GM12878 (cell line): ENCODE results near the gene CDC6. TPM values are rescaled to one million over a fixed set of nuclear protein-coding genes. Genes with fewer than 3 reads are reported as not detected.

Source experiments
- ATAC-seq: fragments of 200-7000 bp; cut with Tn5 transposase; 3 replicates; pipeline ENCODE4 v1.9.1; 2020; ENCODE audit warnings: mild to moderate bottlenecking, moderate library complexity
- BruUV-seq: library from RNA; stranded (reverse); fragments of 400-500 nt; replicated peaks from 2 replicates; lab custom pipeline; 2021; lab: Mats Ljungman, UMichigan
- CTCF ChIA-PET: fragments of 300-600 bp; sonication (Branson Sonifier 250); formaldehyde crosslinking; extraction: SDS; loops from one replicate; lab custom pipeline; 2021; ENCODE audit warnings: inconsistent platforms; lab: Yijun Ruan, JAX
- POLR2A ChIA-PET: fragments of 350-600 bp; formaldehyde crosslinking; extraction: SDS; loops from one replicate; lab custom pipeline; 2021; ENCODE audit warnings: inconsistent platforms; lab: Charles Lee
- RAD21 ChIA-PET: fragments of 300-600 bp; sonication (Branson Sonifier 250); formaldehyde crosslinking; loops from one replicate; lab custom pipeline; 2023; ENCODE audit warnings: antibody characterized with exemption; ENCODE audit not compliant: unreplicated experiment; lab: Charles Lee
- SMC1A ChIA-PET: fragments of 300-600 bp; sonication (Branson Sonifier 250); formaldehyde crosslinking; loops from one replicate; lab custom pipeline; 2023; ENCODE audit not compliant: unreplicated experiment, uncharacterized antibody; lab: Charles Lee
- DNase-seq: peaks from one replicate; pipeline ENCODE4 v3.0.0-alpha.2; 2011; ENCODE audit warnings: low read depth, low spot score
- FAIRE-seq: peaks from 3 replicates; lab custom pipeline; 2011; peaks lifted over from hg19 to GRCh38; lab: Jason Lieb, UNC
- H2AFZ ChIP-seq: 2 replicates; pipeline ENCODE4 v1.6.0; 2011; ENCODE audit warnings: low read depth, low read length, control low read depth; ENCODE audit not compliant: control insufficient read depth
- H3K27ac ChIP-seq: 2 replicates; pipeline ENCODE4 v1.5.1; 2011; ENCODE audit warnings: control low read depth; ENCODE audit not compliant: control insufficient read depth, insufficient read depth
- H3K27me3 ChIP-seq, 2 experiments: replicated peaks in 1 of 2; 2 replicates each; pipeline versions ENCODE4 v1.6.0 to v1.6.1; 2011; ENCODE audit warnings: low read length in 1 of 2; ENCODE audit not compliant: control insufficient read depth in 2 of 2, insufficient read depth in 2 of 2
- H3K36me3 ChIP-seq, 2 experiments: 2 replicates each; pipeline ENCODE4 v1.5.1; 2011; ENCODE audit warnings: low read length in 1 of 2; ENCODE audit not compliant: control insufficient read depth in 2 of 2, insufficient read depth in 2 of 2
- H3K4me1 ChIP-seq: 2 replicates; pipeline ENCODE4 v1.6.1; 2011; ENCODE audit warnings: mild to moderate bottlenecking, low read length, moderate library complexity, mixed read lengths; ENCODE audit not compliant: control insufficient read depth, insufficient read depth
- H3K4me2 ChIP-seq: 2 replicates; pipeline ENCODE4 v1.6.0; 2011; ENCODE audit warnings: control low read depth; ENCODE audit not compliant: control insufficient read depth, insufficient read depth
- H3K4me3 ChIP-seq: fragments of 200-600 bp; sonication (generic); 2 replicates; pipeline ENCODE4 v1.5.1; 2016
- H3K79me2 ChIP-seq: 2 replicates; pipeline ENCODE4 v1.6.0; 2011; ENCODE audit warnings: low read length; ENCODE audit not compliant: control insufficient read depth, insufficient read depth
- H3K9ac ChIP-seq: 2 replicates; pipeline ENCODE4 v1.8.0; 2011; ENCODE audit warnings: low read length, control low read depth, mixed read lengths; ENCODE audit not compliant: control insufficient read depth, insufficient read depth
- H3K9me3 ChIP-seq: replicated peaks from 3 replicates; pipeline ENCODE4 v1.5.1; 2011; ENCODE audit warnings: mild to moderate bottlenecking, low read length; ENCODE audit not compliant: control insufficient read depth, insufficient read depth
- H4K20me1 ChIP-seq: 2 replicates; pipeline ENCODE4 v1.6.0; 2011; ENCODE audit not compliant: control insufficient read depth, insufficient read depth
- CREB1 ChIP-seq: IDR thresholded peaks from 2 replicates; pipeline ENCODE4 v1.6.1; 2012; ENCODE audit warnings: low read depth, mild to moderate bottlenecking, inconsistent platforms
- EP300 ChIP-seq, 2 experiments: fragments of 150-350 bp in 1 of 2; IDR thresholded peaks; 2 replicates each; pipeline ENCODE4 v1.6.1; 2011 to 2012; ENCODE audit warnings: low read depth in 2 of 2, low read length in 2 of 2, borderline replicate concordance in 1 of 2, improper control_type of control experiment in 1 of 2, inconsistent platforms in 1 of 2; ENCODE audit not compliant: control insufficient read depth in 1 of 2
- RFX5 ChIP-seq: IDR thresholded peaks from 2 replicates; pipeline ENCODE4 v1.6.1; 2011; ENCODE audit warnings: low read depth, low read length, improper control_type of control experiment
- RUNX3 ChIP-seq: IDR thresholded peaks from 2 replicates; pipeline ENCODE4 v1.6.1; 2012; ENCODE audit warnings: low read length, inconsistent platforms
- SPI1 ChIP-seq: IDR thresholded peaks from 2 replicates; pipeline ENCODE4 v1.6.1; 2011; ENCODE audit warnings: low read depth, mild to moderate bottlenecking, low read length, moderate library complexity, borderline replicate concordance; ENCODE audit not compliant: insufficient read depth
- SREBF1 ChIP-seq: IDR thresholded peaks from 2 replicates; pipeline ENCODE4 v1.6.1; 2012; ENCODE audit warnings: mild to moderate bottlenecking, low read length
- ZNF384 ChIP-seq: IDR thresholded peaks from 2 replicates; pipeline ENCODE4 v1.6.1; 2012; ENCODE audit warnings: low read depth, mild to moderate bottlenecking, low read length, improper control_type of control experiment, borderline replicate concordance
- WGBS: methylation state at CpG from one replicate; pipeline ENCODE4 v1.1.6; 2016; ENCODE audit warnings: low lambda C conversion rate; ENCODE audit not compliant: insufficient replicate concordance, insufficient coverage; ENCODE audit errors: missing lambda C conversion rate; 5-methylcytosine and 5-hydroxymethylcytosine counted together
- in situ Hi-C: fragments of 300-500 bp; cut with MboI; formaldehyde crosslinking; loops from 9 replicates; pipeline ENCODE4 v1.14.3; 2018; ENCODE audit warnings: mixed read lengths
- intact Hi-C: fragments of 100-400 bp; cut with micrococcal nuclease; formaldehyde crosslinking; loops from one replicate; pipeline ENCODE4 v1.14.2; 2022; ENCODE audit not compliant: unreplicated experiment
- polyA plus RNA-seq, 11 experiments: library from polyadenylated mRNA; depleted of rRNA in 4 of 11; unstranded in 6 of 11; stranded (reverse) in 5 of 11; fragments of >200 nt; fragmentation: Nextera tagmentation in 4 of 11; fragmentation: Illumina TruSeq in 1 of 11; extraction: Ambion mirVana in 4 of 11; extraction: Trizol in 1 of 11; gene quantifications; 1 replicate in 1 of 11; 2 replicates in 10 of 11; pipeline versions ENCODE4 v1.2.1 to v1.2.3, GENCODE V29; 2011 to 2016; ENCODE audit warnings: inconsistent platforms in 2 of 11, missing spikeins in 2 of 11, low read depth in 1 of 11
- total RNA-seq, 4 experiments: library from RNA; depleted of rRNA in 3 of 4; stranded (reverse); fragments of >200 nt in 3 of 4; fragmentation: Illumina TruSeq in 1 of 4; extraction: Trizol in 1 of 4; gene quantifications; 2 replicates each; pipeline versions ENCODE4 v1.2.1 to v1.2.3, GENCODE V29; 2013 to 2021
- TF ChIP-seq, protein P1 (sequence below): fragments of 150-350 bp; IDR thresholded peaks from 2 replicates; pipeline ENCODE4 v1.6.1; 2016; ENCODE audit warnings: low read depth, low read length
- TF ChIP-seq, protein P2 (sequence below): fragments of 450-650 bp; IDR thresholded peaks from 2 replicates; pipeline ENCODE4 v1.6.1; 2017; ENCODE audit warnings: antibody characterized with exemption, mild to moderate bottlenecking, moderate library complexity

The CDC6 gene
- total and polyA plus RNA-seq, 10 of the 15 experiments (the other 5 are each of a cell fraction or from before 2014, with no cell fraction given): 13.3 to 60.9 (median 47.6) TPM

DNA sequence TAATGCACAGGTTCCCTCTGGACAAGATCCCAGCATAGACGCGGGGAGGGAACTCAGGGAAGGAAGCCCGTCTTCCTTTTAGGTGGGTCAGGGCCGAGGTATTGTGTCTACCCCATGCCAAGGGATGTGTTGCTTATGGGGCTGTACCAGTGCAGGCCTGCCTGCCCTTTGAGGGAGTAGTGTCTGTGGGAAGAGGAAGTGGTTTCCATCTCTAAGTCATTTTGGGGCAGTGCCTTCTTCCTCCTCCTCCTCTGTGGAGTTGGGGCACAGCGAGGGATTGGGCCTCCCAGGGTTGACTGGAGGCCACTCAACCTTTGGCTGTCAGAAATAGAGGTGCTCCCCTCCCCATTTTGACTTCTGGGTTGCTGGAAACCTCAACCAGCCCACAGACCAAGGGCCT is 50.4 kb downstream of the CDC6 start:
- intact Hi-C loops (no loop called here), in situ Hi-C loops (no loop called here)
- ChIA-PET CTCF (interaction anchor here (1.0 to 1.9 kb wide), 3 partner anchors 12 to 35 kb away, joined by 4 to 7 read pairs (median 4); no protein-coding TSS in a partner anchor), SMC1A (no interaction called here), RAD21 (no interaction called here), POLR2A (no interaction called here)
- no peak for FAIRE-seq
- Histone ChIP-seq H4K20me1 (no peaks in the 10 kb centered on the region; the same call in 1 of the 2 replicates), H3K27me3 (no peaks in the 10 kb centered on the region), H3K36me3 (peaks cover 20 to 22% of the 10 kb centered on the region in 2 experiments), H2AFZ (no peak overlapping the region), H3K9me3 (no peaks in the 10 kb centered on the region), H3K27ac (no peak overlapping the region), H3K4me3 (no peak overlapping the region), H3K79me2 (peaks cover 50% of the 10 kb centered on the region), H3K4me1 (peaks cover 28% of the 10 kb centered on the region), H3K4me2 (no peak overlapping the region), H3K9ac (no peak overlapping the region)
- DNase-seq: no peak
- TF ChIP-seq ZNF384 (no peak), RUNX3 (peak; percentile 25; the same call in 1 of the 2 replicates), SPI1 (peak; percentile 68)
- 79% methylated on average over 5 of the region's 5 CpGs for WGBS
- BruUV-seq: no TSS peak
- ATAC-seq: no peak

DNA sequence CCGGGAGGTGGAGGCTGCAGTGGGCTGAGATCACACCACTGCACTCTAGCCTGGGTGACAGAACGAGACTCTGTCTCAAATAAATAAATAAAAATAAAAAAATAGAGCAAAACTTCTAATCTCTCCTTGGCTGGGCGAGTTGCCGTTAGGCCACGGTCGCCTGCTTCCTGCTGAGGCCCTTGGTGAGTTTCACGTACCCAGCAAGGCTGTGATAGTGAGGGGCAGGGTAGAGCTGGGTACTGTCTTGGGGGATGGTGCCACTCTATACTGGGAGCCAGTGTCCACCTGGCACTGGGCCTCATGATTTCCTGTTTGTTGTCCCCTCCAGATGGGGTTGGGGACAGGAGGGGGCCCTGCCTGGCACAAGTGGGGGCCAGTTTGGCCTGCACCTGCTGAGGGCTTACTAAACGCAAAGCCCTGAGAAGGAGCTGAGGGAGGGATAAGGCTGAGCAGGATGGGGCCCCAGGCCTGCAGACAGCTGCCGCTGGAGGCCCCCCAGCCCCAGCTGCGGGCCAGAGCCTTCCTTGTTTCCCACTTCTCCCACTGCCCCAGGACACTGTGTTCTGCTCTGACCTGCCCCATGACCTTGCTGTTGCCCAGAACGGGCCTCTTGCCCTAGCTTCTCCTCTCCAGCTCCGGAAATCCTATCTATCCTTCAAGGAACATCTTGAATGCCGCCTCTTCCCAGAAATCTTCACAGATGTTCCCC is 51.4 kb downstream of the CDC6 start:
- Histone ChIP-seq H3K27ac (no peak overlapping the region), H4K20me1 (no peaks in the 10 kb centered on the region; the same call in 1 of the 2 replicates), H3K79me2 (peaks cover 55% of the 10 kb centered on the region), H2AFZ (no peak overlapping the region), H3K9ac (no peak overlapping the region), H3K4me1 (peaks cover 38% of the 10 kb centered on the region), H3K4me2 (no peak overlapping the region), H3K36me3 (peaks cover 17 to 20% of the 10 kb centered on the region in 2 experiments), H3K9me3 (no peaks in the 10 kb centered on the region), H3K4me3 (no peak overlapping the region), H3K27me3 (no peaks in the 10 kb centered on the region)
- ChIA-PET RAD21 (interaction anchor here (0.6 to 1.1 kb wide), 2 partner anchors 36 to 135 kb away, joined by 4 to 5 read pairs; no protein-coding TSS in a partner anchor), SMC1A (interaction anchor here (0.6 to 1.1 kb wide), 4 partner anchors 11 to 68 kb away, joined by 3 read pairs; no protein-coding TSS in a partner anchor), POLR2A (interaction anchor here (1.0 to 1.2 kb wide), 2 partner anchors 10 to 21 kb away, joined by 3 to 4 read pairs; no protein-coding TSS in a partner anchor), CTCF (interaction anchor here (0.6 to 1.9 kb wide), 7 partner anchors 13 to 76 kb away, joined by 3 to 7 read pairs (median 4); no protein-coding TSS in a partner anchor)
- BruUV-seq: no TSS peak
- in situ Hi-C loops: no loop called here
- ATAC-seq (no peak), FAIRE-seq (no peak), DNase-seq (no peak)
- WGBS: 82% methylated on average over 13 of the region's 13 CpGs
- intact Hi-C loops: no loop called here
- TF ChIP-seq EP300 (IDR thresholded peaks at IDR 0.05; ENCODE audit: borderline replicate concordance in 1 of 2, control insufficient read depth in 1 of 2, low read depth in 2 of 2, low read length in 2 of 2): no peak
- TF ChIP-seq RFX5: no peak
- TF ChIP-seq, protein P1, sequence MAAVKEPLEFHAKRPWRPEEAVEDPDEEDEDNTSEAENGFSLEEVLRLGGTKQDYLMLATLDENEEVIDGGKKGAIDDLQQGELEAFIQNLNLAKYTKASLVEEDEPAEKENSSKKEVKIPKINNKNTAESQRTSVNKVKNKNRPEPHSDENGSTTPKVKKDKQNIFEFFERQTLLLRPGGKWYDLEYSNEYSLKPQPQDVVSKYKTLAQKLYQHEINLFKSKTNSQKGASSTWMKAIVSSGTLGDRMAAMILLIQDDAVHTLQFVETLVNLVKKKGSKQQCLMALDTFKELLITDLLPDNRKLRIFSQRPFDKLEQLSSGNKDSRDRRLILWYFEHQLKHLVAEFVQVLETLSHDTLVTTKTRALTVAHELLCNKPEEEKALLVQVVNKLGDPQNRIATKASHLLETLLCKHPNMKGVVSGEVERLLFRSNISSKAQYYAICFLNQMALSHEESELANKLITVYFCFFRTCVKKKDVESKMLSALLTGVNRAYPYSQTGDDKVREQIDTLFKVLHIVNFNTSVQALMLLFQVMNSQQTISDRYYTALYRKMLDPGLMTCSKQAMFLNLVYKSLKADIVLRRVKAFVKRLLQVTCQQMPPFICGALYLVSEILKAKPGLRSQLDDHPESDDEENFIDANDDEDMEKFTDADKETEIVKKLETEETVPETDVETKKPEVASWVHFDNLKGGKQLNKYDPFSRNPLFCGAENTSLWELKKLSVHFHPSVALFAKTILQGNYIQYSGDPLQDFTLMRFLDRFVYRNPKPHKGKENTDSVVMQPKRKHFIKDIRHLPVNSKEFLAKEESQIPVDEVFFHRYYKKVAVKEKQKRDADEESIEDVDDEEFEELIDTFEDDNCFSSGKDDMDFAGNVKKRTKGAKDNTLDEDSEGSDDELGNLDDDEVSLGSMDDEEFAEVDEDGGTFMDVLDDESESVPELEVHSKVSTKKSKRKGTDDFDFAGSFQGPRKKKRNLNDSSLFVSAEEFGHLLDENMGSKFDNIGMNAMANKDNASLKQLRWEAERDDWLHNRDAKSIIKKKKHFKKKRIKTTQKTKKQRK: no peak
- TF ChIP-seq, protein P2, sequence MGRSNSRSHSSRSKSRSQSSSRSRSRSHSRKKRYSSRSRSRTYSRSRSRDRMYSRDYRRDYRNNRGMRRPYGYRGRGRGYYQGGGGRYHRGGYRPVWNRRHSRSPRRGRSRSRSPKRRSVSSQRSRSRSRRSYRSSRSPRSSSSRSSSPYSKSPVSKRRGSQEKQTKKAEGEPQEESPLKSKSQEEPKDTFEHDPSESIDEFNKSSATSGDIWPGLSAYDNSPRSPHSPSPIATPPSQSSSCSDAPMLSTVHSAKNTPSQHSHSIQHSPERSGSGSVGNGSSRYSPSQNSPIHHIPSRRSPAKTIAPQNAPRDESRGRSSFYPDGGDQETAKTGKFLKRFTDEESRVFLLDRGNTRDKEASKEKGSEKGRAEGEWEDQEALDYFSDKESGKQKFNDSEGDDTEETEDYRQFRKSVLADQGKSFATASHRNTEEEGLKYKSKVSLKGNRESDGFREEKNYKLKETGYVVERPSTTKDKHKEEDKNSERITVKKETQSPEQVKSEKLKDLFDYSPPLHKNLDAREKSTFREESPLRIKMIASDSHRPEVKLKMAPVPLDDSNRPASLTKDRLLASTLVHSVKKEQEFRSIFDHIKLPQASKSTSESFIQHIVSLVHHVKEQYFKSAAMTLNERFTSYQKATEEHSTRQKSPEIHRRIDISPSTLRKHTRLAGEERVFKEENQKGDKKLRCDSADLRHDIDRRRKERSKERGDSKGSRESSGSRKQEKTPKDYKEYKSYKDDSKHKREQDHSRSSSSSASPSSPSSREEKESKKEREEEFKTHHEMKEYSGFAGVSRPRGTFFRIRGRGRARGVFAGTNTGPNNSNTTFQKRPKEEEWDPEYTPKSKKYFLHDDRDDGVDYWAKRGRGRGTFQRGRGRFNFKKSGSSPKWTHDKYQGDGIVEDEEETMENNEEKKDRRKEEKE: no peak
- TF ChIP-seq CREB1: no peak
- no peak for TF ChIP-seq SREBF1
